ENCODE measurements around the gene EPYC. TPM values are rescaled to one million over a fixed set of nuclear protein-coding genes. Genes with fewer than 3 reads are reported as not detected.

Gene EPYC
- total RNA-seq, 1 experiment from 2014 or later: not detected

GRCh38 chr12:91001306-91001705, 3.5 kb downstream of the EPYC start:
- Histone ChIP-seq H3K36me3 (ENCODE audit: insufficient read depth, low read length, poor library complexity, severe bottlenecking) (no peaks in the 10 kb centered on the region), H3K27ac (ENCODE audit: low read depth, low read length, poor library complexity, severe bottlenecking) (no peak overlapping the region), H3K27me3 (replicated peaks; ENCODE audit: insufficient read depth, low read depth, low read length, poor library complexity) (no peaks in the 10 kb centered on the region), H3K4me1 (ENCODE audit: insufficient read depth, low read length, poor library complexity, severe bottlenecking) (no peaks in the 10 kb centered on the region), H3K4me3 (ENCODE audit: low read depth, low read length, poor library complexity, severe bottlenecking) (no peak overlapping the region), H3K9me3 (ENCODE audit: low read depth, low read length, poor library complexity, severe bottlenecking) (no peaks in the 10 kb centered on the region)
- TF ChIP-seq EZH2 (IDR thresholded peaks at IDR 0.05; ENCODE audit: borderline replicate concordance, low read depth, low read length, poor library complexity, severe bottlenecking) (no peak), CTCF (conservative IDR thresholded peaks at IDR 0.05; ENCODE audit: low read depth, low read length) (no peak)
- no peak for DNase-seq (ENCODE audit: low spot score)
- intact Hi-C loops (cut with micrococcal nuclease; ENCODE audit: unreplicated experiment): no loop called here
- BruUV-seq (replicated peaks): no TSS peak
- ChIA-PET CTCF (no interaction called here), POLR2A (ENCODE audit: low non-redundant PET) (no interaction called here)

- intact Hi-C loops (cut with micrococcal nuclease; ENCODE audit: unreplicated experiment): no loop called here
- ChIA-PET POLR2A (ENCODE audit: low non-redundant PET) (no interaction called here), CTCF (no interaction called here)
- H3K27me3 ChIP-seq (replicated peaks; ENCODE audit: insufficient read depth, low read depth, low read length, poor library complexity): no peaks in the 10 kb centered on the region
- TF ChIP-seq CTCF (conservative IDR thresholded peaks at IDR 0.05; ENCODE audit: low read depth, low read length) (no peak), EZH2 (IDR thresholded peaks at IDR 0.05; ENCODE audit: borderline replicate concordance, low read depth, low read length, poor library complexity, severe bottlenecking) (no peak)
- H3K36me3 ChIP-seq (ENCODE audit: insufficient read depth, low read length, poor library complexity, severe bottlenecking): no peaks in the 10 kb centered on the region
- no peaks in the 10 kb centered on the region for H3K4me1 ChIP-seq (ENCODE audit: insufficient read depth, low read length, poor library complexity, severe bottlenecking)
- BruUV-seq (replicated peaks): no TSS peak
- DNase-seq (ENCODE audit: low spot score): no peak
- H3K27ac ChIP-seq (ENCODE audit: low read depth, low read length, poor library complexity, severe bottlenecking): no peak overlapping the region
- no peaks in the 10 kb centered on the region for H3K9me3 ChIP-seq (ENCODE audit: low read depth, low read length, poor library complexity, severe bottlenecking)
- H3K4me3 ChIP-seq (ENCODE audit: low read depth, low read length, poor library complexity, severe bottlenecking): no peak overlapping the region
Measured at GRCh38 chr12:90999966-91000365, 4.8 kb downstream of the EPYC start.

GRCh38 chr12:90999527-90999926, 5.2 kb downstream of the EPYC start:
- intact Hi-C loops (cut with micrococcal nuclease; ENCODE audit: unreplicated experiment): no loop called here
- no TSS peak for BruUV-seq (replicated peaks)
- CTCF ChIA-PET: no interaction called here
- Histone ChIP-seq H3K36me3 (ENCODE audit: insufficient read depth, low read length, poor library complexity, severe bottlenecking) (no peaks in the 10 kb centered on the region), H3K27ac (ENCODE audit: low read depth, low read length, poor library complexity, severe bottlenecking) (no peak overlapping the region), H3K27me3 (replicated peaks; ENCODE audit: insufficient read depth, low read depth, low read length, poor library complexity) (no peaks in the 10 kb centered on the region), H3K4me3 (ENCODE audit: low read depth, low read length, poor library complexity, severe bottlenecking) (no peak overlapping the region), H3K4me1 (ENCODE audit: insufficient read depth, low read length, poor library complexity, severe bottlenecking) (no peaks in the 10 kb centered on the region), H3K9me3 (ENCODE audit: low read depth, low read length, poor library complexity, severe bottlenecking) (no peaks in the 10 kb centered on the region)
- POLR2A ChIA-PET (ENCODE audit: low non-redundant PET): no interaction called here
- DNase-seq (ENCODE audit: low spot score): no peak
- TF ChIP-seq CTCF (conservative IDR thresholded peaks at IDR 0.05; ENCODE audit: low read depth, low read length) (no peak), EZH2 (IDR thresholded peaks at IDR 0.05; ENCODE audit: borderline replicate concordance, low read depth, low read length, poor library complexity, severe bottlenecking) (no peak)
